ENCODE results near the gene CIT. TPM values are rescaled to one million over a fixed set of nuclear protein-coding genes. Genes with fewer than 3 reads are reported as not detected.

The CIT gene
- total and polyA plus RNA-seq, 9 of the 15 experiments (the other 6 are each of a cell fraction or from before 2014, with no cell fraction given), result 1.1 to 46.7 (median 21.3) TPM

GRCh38 chr12:119876761-119877638 lies at the start of gene CIT (continued):
- TF ChIP-seq ZBTB40 (IDR thresholded peaks at IDR 0.05), result 0 out of 2 replicates have a peak, but pooled peaks have one; percentile 20
- no peak for TF ChIP-seq ZBTB40 (CRISPR knock-in tag; IDR thresholded peaks at IDR 0.05)
- peak; percentile 83 for TF ChIP-seq L3MBTL2 (IDR thresholded peaks at IDR 0.05)
- TF ChIP-seq ATF3 (IDR thresholded peaks at IDR 0.05), result no peak
- TF ChIP-seq ATF3 (CRISPR knock-in tag; conservative IDR thresholded peaks at IDR 0.05), result no peak
- peak; percentile 89; the same call in 1 of the 2 replicates for TF ChIP-seq PHF8 (IDR thresholded peaks at IDR 0.05; ENCODE audit: borderline replicate concordance, low read length)
- peak; percentile 70; the same call in 1 of the 2 replicates for TF ChIP-seq MTA3 (IDR thresholded peaks at IDR 0.05; ENCODE audit: borderline replicate concordance)
- peak in 1 of 2 experiments; percentile 75; a peak in 2 of 4 replicates for TF ChIP-seq HDAC1 (IDR thresholded peaks at IDR 0.05)
- no peak for TF ChIP-seq CHD4 (IDR thresholded peaks at IDR 0.05; ENCODE audit: insufficient read depth, insufficient replicate concordance, low read depth, low read length, poor library complexity, severe bottlenecking)
- peak; percentile 99 for TF ChIP-seq PKNOX1 (IDR thresholded peaks at IDR 0.05)
- peak; percentile 17 for TF ChIP-seq TAF1 (IDR thresholded peaks at IDR 0.05; ENCODE audit: control insufficient read depth, extremely low read depth, insufficient read depth, low read length, severe bottlenecking)
- TF ChIP-seq EP400 (IDR thresholded peaks at IDR 0.05), result peak; percentile 90
- TF ChIP-seq DDX20 (tag; IDR thresholded peaks at IDR 0.05; ENCODE audit: low read depth), result no peak

Measured in K562 (cell line).